Subcutaneous adipose tissue (tissue), 4 donors: ENCODE measurements around the gene ZFAND5. TPM values are rescaled to one million over a fixed set of nuclear protein-coding genes. Genes with fewer than 3 reads are reported as not detected.

Source experiments
- CTCF ChIP-seq: fragments of 450-650 bp; IDR thresholded peaks from one replicate; pipeline ENCODE4 v1.5.1; 2016; ENCODE audit warnings: low read depth, mild to moderate bottlenecking, control low read depth, antibody characterized with exemption, moderate library complexity
- total RNA-seq, 4 donors: library from RNA; depleted of rRNA; stranded (reverse); fragments of >200 nt; gene quantifications; one replicate each; pipeline ENCODE4 v1.1.0, GENCODE V29; 2016

ZFAND5 gene
- total RNA-seq, 4 donors from 2014 or later, result 685 to 1,221 (median 791) TPM

DNA sequence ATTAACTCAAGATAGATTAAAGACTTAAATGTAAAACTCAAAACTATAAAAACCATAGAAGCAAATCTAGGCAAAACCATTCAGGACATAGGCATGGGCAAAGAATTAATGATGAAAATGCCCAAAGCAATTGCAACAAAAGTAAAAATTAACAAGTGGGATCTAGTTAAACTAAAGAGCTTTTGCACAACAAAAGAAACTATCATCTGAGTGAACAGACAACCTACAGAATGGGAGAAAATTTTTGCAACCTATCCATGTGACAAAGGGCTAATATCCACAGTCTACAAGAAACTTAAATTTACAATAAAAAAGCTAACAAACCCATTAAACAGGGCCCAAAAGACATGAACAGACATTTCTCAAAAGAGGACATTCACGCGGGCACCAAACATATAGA lies 34.4 kb upstream of the ZFAND5 start:
- no peak for TF ChIP-seq CTCF

DNA sequence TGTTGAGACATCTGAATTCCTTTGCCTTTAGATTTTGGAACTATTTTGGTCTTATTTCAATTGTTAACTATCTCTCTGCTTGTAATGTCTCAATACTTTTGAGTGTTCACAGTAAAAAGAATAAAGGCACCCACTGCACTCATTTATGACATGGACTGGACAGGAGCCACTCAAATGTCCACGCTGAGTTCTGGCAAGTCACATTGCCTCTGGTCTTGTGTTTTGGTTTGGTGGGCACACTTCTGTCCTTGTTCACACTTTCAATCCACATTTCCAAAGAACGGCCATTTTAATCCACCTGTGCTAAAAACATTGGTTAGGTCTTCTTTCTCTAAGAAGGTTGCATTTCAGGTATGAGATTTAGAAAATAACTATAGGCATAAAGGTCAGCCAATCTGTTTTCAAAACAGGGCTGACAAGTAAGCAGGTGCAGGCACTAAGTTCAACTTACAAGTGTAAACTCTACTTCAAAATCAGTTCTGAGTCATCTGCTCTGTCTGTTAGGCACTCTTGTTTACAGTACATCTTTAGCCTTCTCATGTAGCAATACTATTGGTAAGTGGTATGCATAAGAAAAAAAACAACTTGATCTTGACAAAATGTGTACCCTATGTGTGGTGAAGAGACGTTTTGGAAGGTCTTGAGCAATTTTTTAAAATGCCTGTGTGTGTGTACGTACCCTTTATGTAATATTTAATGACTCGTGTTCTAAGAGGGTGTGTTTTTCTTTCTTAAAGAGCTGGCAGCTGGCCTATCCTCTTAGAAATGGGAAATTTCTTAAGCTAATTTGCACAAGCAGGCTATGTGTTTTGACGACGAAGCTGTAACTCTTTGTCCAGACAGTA lies 31.5 kb upstream of the ZFAND5 start:
- no peak for TF ChIP-seq CTCF

GRCh38 chr9:72394066-72394465 lies 29.1 kb upstream of the ZFAND5 start:
- TF ChIP-seq CTCF, result no peak

GRCh38 chr9:72390907-72391306 lies 25.9 kb upstream of the ZFAND5 start:
- no peak for TF ChIP-seq CTCF

DNA sequence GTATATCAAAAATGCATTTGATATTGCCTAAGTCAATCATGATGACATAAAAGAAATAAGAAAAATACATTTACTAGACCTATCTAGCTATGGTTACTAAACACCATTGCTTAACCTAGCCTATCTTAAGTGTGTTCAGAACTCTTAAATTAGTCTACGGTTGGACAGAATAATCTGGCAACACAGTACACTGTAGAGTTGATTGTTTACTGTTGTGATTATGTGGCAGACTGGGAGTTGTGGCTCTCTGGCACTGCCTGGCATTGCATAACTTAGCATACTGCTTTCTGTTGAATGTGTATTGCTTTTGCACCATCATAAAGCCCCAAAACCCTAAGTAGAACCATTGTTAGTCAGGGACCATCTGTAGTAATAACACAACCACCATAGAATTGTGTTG lies 21.2 kb upstream of the ZFAND5 start:
- TF ChIP-seq CTCF, result no peak

GRCh38 chr9:72384710-72385485 lies 19.9 kb upstream of the ZFAND5 start:
- no peak for TF ChIP-seq CTCF

DNA sequence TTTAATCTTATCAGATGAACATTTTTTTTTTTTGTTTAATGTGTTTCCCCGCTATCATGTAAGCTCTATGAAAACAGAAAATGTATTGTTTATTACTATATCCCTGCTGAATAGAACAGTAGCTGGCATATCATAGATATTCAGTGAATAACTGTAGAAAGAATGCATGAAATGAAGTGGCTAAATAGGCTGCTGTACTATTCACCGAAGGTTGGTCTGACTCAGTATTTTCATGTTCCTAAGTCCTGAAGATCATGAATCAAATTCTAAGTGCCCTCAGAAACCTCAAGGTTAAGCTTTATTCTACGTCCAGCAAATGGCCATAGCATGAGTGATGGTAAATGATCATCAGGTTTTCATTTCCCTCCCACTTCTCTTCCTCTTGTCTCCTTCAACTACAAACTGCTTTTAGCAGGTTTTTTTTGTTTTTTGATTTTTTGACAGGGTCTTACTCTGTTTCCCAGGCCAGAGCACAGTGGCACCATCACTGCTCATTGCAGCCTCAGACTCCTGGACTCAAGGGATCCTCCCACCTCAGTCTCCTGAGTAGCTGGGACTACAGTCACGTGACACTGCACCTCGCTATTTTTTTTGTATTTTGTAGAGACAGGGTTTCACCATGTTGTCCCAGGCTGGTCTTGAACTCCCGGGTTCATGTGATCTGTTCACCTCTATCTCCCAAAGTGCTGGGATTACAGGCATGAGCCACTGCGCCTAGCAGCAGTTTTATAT lies 19.1 kb upstream of the ZFAND5 start:
- TF ChIP-seq CTCF, result no peak
